ENCODE data around the gene TUBA3D.
"Not testable (repeated sequence)": the region's sequence is repeated elsewhere in the genome, so short reads cannot be mapped to it uniquely, and the experiment has no call there.

The TUBA3D gene

DNA sequence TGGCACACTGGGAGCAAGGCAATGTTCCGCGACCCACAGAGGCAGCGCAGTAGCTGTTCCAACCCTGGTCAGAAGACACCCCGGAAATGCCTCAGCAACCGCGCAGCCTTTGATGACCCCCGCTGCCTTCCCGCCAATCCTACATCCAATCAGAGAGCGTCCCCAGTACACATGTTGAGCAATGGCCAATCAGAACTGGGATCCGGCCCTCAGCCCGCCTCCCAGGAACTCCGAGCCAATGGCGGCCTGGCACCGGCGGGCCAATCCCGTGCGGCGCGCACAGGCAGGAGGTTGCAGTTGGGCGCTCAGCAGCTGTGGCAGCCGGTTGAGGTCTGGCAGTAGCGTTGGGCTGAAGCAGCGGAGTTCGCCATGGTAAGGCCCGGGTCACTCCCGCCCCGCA lies at the start of gene TUBA3D:
TUBA3D (plus strand) TSS at position 289 of the 400 bp plus-strand sequence; CDS start at position 370, 81 bp downstream.
- DNase-seq = no peak

DNA sequence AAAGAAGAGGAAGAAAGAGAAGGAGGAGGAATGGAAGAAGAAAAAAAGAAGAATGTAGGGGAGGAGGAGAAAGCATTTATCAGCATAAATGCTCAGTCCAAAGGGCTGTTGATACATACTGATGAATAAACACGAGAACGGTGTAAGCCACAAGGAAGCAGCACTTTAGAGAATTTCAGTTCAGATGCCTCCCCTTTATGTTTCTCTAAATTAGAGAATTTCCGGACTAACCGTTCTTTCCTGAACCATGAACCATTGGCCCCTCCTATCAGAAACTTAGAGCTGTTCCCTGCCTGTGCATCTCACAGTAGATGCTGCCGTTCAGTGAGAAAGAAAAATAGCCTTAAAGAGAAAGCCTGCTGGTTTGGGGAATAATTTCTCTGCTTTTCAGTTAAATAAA lies 49.2 kb upstream of the TUBA3D start:
- no peak for DNase-seq

DNA sequence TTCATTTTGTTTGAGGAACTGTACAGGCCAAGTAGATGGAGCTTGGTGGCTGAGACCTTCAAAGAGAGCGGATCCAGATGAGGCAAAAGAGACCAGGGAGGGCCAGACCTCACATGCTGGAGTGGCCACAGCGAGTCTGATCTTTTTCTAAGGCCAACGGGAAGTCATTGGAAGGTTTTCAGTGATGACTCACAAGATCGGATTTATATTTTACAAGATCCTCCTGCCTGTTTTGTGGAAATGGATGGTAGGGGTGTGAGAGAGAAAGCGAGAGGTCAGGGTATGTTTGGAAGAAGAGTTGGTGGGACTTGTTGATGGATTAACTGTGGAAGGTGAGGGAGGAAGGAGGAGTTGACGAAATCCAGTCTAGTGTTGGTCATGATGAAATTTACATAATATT lies 44.6 kb upstream of the TUBA3D start:
- DNase-seq = no peak

DNA sequence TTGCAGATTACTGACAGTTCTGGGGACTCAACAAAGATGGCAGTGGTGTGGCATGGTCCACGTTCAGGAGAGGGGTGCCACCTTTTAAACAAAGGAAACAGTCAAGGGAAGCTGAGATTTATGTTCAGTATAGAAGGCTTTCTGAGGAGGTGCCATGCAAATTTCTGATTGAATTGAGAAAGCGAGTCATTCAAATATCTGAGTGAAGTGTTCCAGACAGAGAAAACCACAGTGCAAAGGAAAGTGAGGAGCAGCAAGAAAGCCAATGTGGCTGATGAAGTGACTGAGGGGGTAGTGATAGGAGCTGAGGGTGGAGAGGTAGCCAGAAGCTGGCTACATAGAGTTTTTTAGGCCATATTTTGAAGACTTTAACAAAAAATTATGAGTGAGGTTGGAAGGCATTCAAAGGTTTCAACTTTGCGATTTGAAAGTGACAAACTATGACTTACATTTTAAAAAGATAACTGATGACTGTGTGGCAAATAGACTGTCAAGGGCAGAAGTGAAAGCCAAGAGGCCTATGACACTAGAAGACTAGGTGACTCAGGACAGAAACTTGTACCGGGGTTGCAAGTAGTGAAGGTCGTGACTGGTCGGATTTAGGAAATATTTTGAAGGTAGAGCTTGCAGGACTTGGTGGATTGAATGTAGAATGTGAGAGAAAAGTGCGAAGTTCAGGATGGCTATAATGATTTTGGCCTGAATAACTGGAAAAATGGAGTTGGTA lies 35.0 kb upstream of the TUBA3D start:
- DNase-seq = not testable (repeated sequence)

DNA sequence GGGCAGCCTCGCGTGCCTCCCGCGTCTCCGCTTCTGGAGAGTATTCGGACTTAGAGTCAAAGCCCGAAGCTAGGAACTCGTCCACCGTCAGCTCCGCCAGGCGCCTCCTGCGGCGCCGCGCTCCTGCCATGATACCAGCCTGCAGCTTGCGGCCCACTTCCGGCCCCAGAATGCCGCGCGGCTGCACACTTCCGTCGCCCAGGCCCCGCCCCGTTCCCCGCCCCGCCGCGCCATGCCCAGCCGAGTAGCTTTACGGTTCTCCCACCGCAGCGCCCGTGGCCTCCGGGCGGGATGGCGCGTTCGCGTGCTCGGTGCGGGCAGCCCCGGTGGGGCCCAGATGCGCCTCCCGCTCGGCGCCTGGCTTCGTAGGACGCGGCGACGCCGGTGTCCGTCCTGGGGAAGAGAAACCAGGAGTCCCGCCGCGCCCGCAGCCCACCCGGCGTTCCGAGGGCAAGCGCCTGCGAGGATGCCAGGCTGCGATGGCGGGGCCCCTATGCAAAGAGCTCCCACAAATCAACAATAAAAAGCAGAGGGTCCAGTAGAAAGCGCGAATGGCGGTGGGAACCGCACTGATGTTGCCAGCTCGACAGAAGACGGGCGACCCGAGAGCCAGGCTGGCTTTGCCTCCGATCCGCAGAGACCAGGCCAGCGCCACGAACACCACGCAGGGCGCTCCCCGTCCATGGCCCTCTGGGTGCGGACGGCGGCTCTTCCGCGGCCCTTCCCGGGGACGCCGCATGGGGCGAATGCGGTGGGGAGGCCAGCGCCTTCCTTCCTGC lies 31.0 kb upstream of the TUBA3D start:
- DNase-seq = not testable (repeated sequence)

DNA sequence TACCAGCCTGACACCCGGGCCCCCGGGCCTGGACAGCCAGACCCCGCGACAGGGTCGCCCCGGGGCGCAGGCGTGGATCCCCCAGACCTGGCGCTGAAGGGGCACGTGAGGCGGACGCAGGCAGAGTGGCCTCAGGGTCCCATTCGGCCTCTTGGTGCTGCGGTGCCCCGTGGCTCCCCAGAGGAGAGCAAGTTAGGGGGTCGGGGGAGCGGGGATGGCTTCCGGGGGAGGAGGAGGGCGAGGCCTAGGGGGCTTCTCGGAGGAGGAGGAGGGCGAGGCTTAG lies 30.5 kb upstream of the TUBA3D start:
- DNase-seq = not testable (repeated sequence)

DNA sequence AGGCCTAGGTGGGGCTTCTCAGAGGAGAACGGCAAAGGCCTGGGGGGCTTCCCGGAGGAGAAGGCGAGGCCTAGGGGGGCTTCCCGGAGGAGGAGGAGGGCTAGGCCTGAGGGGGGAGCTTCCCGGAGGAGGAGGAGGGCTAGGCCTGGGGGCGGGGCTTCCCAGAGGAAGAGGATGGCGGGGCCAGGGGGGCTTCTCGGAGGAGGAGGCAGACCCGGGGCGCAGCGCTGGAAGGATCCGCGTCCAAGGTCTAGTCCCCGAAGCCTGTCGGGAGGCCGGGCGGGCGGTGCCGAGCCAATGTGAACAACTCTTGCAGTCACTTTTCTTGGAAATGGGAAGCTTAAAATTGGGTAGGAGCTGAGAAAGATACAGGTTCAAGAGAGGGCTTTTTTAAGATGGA lies 30.0 kb upstream of the TUBA3D start:
- no peak for DNase-seq

DNA sequence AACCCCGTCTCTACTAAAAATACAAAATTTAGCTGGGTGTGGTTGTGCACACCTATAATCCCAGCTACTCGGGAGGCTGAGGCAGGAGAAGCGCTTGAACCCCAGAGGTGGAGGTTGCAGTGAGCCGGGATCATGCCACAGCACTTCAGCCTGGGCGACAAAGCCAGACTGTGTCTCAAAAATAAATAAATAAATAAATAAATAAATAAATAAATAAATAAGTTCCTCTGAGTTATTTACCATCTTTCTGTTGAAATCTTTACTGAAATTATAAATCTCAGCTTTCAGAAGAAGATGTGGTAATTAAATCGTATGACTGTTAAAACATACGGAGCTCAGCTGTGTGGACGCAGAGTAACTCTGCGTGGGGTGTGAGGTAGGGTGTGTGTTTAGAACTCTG lies 27.9 kb upstream of the TUBA3D start:
- DNase-seq = not testable (repeated sequence)

DNA sequence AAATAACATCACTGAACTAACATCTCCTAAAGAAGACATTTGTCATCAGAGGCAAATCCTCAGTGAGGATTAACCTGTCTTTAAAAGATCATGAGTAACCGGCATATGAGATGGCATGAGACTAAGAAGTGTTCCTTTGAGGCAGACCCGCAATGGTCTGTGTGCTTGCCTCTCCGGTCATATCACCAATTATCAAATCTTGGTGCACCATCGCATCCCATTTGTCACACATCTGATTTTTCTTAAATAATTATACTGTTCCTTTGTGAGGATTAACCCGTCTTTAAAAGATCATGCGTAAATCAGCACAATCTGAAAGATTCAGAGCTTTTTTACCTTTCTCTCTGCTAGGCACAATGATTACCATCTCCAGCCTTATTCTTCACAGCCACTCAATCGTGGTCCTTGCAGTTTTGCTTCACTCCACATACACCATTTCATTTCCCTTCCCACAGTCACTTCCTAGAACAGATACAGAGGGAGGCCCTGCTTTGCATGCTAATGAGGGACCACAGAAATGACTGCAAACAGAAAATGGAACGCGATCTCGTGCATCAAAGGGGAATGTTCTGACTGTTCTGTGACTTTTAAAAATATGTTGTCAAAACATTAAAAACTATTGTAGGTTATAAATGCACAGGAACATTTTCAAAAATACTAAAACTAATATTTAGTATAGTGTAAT lies 24.5 kb upstream of the TUBA3D start:
- not testable (repeated sequence) for DNase-seq

DNA sequence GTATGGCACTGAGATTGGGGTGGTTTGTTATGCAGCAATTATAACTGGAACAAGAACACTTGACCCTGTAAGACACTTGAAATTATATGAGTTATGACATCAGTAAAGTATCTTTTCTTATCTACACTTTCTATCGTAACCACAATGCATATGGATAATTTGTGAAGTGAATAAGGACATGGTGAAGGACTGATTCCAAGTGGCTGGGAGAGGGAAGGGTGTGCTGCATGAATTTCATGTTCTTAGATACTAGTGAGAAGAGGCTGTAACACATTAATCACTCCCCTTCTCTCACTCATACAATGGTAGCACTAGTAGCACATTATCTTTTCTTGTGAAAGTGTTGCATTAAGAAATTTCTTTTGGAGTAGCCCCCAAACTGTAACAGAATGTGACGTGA lies 21.0 kb upstream of the TUBA3D start:
- DNase-seq = not testable (repeated sequence)

DNA sequence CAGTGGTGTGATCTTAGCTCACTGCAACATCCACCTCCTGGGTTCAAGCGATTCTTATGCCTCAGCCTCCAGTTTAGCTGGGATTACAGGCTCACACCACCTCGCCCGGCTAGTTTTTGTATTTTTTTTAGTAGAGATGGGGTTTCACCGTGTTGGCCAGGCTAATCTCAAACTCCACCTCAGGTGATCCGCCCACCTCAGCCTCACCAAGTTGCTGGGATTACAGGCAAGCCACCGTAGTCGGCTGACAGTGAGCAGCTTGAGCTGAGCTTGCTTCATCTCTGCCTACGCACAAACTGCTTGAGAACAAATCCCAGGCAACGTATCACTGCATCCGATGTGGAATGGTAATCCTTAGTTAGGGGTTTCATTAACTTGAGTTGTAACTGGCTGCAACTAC lies 8.2 kb upstream of the TUBA3D start:
- not testable (repeated sequence) for DNase-seq

DNA sequence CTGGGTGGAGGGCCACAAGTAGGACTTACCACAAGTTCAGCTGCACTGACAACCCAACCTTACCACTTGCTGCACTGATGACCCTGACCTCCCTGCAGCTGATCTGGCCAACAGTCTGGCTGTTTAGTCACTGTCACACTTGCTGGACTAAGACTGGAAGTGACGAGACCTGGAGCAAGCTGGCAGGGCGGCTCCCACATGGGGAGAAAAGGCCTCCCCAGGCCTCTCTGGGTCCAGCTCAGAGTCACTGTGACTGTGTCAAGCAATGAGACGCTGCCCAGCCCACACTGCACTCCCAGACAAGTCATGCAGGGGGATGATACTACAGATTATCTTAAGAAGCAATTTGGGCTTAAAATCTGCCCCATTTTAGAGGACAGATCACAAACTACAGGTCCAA lies 5.0 kb upstream of the TUBA3D start:
- DNase-seq = not testable (repeated sequence)

DNA sequence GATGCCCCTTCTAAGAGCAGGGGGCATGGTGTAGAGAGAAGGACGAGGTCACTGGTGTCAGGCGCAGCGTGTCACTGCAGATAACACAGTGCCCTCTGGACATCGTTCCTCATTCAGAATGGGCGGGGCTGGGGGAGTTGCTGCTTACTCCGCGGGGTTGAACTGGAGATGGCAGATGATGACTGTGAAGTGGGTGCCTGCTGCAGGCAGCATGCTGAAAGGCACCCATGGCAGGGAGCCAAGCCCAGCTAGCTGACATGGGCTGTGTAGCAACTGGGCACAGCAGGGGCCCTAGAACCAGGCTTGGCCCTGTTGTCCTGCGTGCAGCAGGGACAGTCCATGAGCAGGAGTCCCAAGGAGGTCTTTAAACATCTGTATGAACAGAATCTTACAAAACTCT lies 4.3 kb upstream of the TUBA3D start:
- not testable (repeated sequence) for DNase-seq

DNA sequence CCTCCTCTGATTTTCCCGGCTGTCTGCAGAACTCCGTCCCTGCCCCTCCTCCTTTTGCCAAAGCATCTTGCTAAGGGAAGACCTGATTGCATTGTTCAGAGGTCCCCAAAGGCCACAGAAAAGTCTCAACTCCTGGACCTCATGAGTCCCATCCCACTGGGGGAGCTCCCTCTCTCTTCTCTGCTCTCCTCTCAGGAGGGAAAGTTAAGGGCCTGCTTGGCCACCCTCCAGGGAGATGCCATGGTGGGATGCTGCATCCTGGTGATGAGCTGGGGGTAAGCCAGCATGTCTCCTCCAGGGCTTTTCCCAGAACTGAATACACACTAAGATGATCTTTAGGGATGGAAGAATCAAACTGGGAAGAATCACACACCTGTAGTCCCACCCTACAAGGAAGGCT lies 2.7 kb upstream of the TUBA3D start:
- DNase-seq = not testable (repeated sequence)

DNA sequence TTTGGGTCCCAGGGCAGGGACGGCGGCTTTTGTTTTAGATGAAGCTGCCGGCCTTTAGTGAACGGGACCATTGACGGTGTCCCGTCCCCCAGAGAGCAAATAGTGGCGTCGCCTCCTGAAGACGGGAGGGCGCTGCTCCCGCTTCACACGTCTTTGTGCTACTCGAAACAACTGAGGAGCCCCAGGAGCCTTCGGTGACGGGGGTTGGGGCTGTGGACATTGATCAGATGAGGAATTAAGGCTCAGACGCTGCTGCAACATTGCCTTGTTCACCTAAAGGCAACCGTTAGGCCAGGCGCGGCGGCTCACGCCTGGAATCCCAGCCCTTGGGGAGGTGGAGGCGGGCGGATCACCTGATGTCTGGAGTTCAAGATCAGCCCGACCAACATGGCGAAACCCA lies 444 bp downstream of the TUBA3D start:
- not testable (repeated sequence) for DNase-seq

DNA sequence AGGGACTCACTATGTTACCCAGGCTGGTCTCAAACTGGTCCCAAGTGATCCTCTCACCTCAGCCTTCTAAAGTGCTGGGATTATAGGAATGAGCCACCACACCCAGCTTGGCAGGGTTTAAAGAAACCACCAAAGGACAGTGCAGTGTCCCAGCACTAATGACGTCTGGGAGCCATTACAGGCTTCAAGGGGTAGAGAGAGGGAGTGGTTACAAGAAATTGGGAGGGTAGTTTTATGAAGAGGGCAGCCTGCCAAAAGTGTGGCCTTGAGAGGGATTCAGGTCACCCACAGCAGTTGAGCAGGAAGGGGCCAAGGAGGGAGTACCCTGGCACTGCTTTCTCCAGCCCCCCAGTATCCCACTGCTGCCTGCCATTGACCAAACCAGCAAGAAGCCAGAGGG lies 1.3 kb downstream of the TUBA3D start:
- not testable (repeated sequence) for DNase-seq

DNA sequence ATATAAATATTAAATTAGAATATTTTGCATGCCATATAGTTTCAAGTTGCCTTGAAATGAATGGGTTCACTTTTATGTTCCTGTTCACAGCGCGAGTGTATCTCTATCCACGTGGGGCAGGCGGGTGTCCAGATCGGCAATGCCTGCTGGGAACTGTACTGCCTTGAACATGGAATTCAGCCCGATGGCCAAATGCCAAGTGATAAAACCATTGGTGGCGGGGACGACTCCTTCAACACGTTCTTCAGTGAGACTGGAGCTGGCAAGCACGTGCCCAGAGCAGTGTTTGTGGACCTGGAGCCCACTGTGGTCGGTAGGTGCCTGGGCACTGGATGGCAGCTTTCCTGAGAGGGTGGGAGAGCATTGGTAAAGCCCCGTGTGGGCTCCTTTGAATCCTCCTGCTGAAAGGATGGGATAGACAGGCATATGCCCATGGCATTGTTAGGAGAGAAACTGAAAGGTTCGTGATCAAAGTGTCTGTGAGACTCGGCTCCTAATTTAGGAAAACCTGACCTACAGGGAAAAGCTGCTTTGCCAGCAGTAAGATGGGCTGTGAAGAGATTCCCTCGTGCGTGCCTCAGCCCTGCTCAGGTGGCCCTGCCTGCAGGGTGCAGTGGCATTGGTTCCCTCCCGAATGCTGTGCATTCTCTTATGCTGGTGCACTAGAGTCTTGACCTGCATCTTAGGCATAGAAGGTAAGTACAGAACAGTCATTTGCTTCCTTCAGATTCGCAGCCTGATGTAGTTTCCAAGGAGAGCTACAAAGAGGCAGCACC lies 2.3 kb downstream of the TUBA3D start:
- not testable (repeated sequence) for DNase-seq

DNA sequence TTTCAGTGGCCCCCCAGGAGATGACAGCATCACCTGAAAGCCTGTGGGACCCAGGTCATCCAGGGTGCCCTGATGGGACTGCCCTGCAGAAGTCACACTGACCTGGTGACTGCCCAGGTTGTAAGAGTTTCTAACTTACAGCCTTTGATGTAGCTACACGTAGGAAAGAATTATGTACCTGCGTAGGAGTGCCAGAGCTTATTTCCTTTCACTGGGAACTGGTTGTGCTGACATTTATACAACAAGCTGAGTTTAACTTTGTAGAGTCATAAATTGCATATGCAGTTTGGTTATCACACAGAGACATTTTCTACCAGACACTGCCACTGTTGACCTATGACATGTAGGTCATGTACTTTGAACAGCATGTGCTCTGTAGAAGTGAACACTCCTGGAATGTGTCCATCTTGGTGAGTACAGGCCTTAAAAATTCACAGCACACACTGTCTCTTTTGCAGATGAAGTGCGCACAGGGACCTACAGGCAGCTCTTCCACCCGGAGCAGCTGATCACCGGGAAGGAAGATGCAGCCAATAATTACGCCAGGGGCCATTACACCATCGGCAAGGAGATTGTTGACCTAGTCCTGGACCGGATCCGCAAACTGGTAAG lies 3.0 kb downstream of the TUBA3D start:
- not testable (repeated sequence) for DNase-seq

DNA sequence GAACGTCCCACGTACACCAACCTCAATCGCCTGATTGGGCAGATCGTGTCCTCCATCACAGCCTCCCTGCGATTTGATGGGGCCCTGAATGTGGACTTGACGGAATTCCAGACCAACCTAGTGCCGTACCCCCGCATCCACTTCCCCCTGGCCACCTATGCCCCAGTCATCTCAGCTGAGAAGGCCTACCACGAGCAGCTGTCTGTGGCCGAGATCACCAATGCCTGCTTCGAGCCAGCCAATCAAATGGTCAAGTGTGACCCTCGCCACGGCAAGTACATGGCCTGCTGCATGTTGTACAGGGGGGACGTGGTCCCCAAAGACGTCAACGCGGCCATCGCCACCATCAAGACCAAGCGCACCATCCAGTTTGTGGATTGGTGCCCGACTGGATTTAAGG lies 4.4 kb downstream of the TUBA3D start:
- not testable (repeated sequence) for DNase-seq

DNA sequence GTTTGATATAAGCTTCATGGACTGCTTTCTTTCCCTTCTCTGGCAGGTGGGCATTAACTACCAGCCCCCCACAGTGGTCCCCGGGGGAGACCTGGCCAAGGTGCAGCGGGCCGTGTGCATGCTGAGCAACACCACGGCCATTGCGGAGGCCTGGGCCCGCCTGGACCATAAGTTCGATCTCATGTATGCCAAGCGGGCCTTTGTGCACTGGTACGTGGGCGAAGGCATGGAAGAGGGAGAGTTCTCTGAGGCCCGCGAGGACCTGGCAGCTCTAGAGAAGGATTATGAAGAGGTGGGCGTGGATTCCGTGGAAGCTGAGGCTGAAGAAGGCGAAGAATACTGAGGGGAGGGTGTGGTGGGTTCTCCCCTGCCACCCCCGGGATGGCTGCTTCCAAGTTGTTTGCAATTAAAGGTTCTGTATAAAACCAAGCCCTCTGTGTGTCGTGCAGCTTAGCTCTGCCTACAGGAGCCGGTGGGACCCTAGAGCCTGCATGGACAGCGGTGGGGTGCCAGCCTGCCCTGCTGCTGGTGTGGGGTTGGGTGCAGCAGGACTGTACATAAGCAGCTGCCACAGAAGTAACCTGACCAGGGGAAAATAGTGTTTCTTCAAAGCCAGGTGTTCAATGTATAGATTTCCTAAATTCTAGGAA lies 6.7 kb downstream of the TUBA3D start:
- not testable (repeated sequence) for DNase-seq

DNA sequence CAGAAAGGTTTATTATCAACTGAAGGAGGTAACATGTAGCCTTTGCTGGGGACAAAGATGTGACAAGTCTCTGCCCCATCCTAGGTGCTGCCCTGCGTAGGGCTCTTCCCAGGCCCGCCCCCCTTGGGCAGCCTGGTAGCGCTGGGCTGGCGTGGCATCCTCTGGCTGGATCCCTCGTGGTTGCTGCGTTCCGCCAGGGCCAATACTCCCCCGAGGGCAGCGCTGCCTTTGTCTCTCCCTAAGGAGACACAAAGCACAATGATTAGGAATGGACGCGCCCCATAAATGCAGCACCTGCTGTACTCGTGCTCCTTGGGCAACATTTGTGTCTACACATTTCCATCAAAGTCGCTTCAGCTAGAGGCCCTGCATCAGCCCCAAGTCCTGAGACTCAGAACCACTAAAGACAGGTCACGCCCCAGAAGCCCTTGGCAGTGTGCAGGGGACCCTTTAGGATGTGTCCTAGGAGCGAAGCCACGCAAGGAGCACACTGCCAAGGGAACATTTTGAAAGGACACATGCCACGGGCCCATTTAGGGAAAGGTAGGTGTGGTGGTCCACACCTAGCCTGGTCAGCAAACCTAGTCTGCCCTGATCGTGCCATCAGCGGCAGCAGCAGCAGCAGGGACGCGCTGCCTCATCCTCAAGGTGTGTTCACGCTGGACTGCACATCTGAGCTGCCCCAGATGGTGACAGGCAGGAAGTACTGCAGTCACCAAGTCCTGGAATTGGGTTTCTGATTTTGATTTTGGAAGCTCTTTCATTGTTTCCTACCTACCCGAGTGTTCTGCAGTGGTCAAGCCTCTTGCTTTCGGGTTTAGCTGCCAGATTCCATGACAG lies 8.3 kb downstream of the TUBA3D start:
- not testable (repeated sequence) for DNase-seq
